Measurements from ENCODE around the gene MPST.

DNA sequence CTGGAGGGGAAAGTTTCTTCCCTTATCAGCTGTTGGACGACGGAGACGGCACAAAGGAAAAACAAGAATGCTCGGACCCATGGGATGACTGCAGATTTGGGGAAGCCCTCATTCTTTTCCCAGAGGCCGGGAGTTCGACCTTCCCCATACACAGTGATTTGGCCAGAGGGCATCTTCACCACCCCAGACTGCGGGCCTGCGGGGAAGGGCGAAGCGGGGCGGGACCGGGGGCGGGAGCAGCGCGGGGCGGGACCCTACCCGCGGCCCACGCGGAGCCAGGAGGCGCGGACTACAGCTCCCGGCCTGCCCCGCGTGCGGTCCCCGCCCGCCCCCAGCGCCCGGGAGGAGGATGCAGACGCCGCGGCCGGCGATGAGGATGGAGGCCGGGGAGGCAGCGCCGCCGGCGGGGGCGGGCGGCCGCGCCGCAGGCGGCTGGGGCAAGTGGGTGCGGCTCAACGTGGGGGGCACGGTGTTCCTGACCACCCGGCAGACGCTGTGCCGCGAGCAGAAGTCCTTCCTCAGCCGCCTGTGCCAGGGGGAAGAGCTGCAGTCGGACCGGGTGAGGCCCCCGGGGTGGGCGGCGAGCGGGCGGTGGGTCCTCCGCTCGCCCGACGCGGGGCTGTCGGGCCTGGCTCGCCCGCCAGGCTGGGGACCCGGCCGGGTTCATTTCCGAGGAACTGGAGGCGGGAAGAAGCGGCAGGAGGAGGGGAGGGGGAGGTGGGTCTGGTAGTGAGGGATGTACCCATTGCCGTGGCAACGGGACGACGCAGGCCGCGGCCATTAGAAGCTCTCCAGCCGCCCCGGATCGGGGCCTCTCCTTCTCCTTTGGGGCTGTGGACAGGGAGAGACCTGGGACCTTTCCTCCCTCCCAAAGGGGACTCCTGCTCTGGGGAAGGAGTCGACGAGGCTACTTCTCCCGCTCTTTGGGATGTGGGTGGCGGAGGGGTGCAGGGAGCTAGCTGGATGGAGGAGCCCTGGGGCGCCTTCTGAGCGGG lies 32.1 kb downstream of the MPST start, which contains the start of gene KCTD17:
- no peak for TF ChIP-seq EZH2 (IDR thresholded peaks at IDR 0.05; ENCODE audit: low read length, missing control alignments)
- TF ChIP-seq, protein P1, sequence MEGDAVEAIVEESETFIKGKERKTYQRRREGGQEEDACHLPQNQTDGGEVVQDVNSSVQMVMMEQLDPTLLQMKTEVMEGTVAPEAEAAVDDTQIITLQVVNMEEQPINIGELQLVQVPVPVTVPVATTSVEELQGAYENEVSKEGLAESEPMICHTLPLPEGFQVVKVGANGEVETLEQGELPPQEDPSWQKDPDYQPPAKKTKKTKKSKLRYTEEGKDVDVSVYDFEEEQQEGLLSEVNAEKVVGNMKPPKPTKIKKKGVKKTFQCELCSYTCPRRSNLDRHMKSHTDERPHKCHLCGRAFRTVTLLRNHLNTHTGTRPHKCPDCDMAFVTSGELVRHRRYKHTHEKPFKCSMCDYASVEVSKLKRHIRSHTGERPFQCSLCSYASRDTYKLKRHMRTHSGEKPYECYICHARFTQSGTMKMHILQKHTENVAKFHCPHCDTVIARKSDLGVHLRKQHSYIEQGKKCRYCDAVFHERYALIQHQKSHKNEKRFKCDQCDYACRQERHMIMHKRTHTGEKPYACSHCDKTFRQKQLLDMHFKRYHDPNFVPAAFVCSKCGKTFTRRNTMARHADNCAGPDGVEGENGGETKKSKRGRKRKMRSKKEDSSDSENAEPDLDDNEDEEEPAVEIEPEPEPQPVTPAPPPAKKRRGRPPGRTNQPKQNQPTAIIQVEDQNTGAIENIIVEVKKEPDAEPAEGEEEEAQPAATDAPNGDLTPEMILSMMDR (conservative IDR thresholded peaks at IDR 0.05 in 1 of 2, IDR thresholded peaks at IDR 0.05 in 1 of 2; ENCODE audit: low read depth in 1 of 2, low read length in 2 of 2): no peak

Measured in fibroblast of lung (primary cell).